ENCODE data around the gene NFIX. TPM values are rescaled to one million over a fixed set of nuclear protein-coding genes. Genes with fewer than 3 reads are reported as not detected.

The NFIX gene
- total and polyA plus RNA-seq, 2 donors (not counting 1 experiment from before 2014, with no cell fraction given), result 0.69 to 5.6 TPM

- Mint-ChIP-seq H3K4me3 (no peak overlapping the region), H3K4me1 (no peaks in the 10 kb centered on the region), H3K27ac (no peak overlapping the region), H3K9me3 (ENCODE audit: insufficient read depth) (no peaks in the 10 kb centered on the region), H3K27me3 (peaks cover 3% of the 10 kb centered on the region)
- Histone ChIP-seq H3K36me3 (replicated peaks in 1 of 2; ENCODE audit: control extremely low read depth in 1 of 2, control insufficient read depth in 1 of 2, extremely low read depth in 1 of 2, insufficient read depth in 2 of 2, low read length in 1 of 2) (no peaks in the 10 kb centered on the region), H3K27me3 (replicated peaks in 1 of 4; ENCODE audit: control extremely low read depth in 1 of 4, control insufficient read depth in 3 of 4, insufficient read depth in 4 of 4, low read length in 3 of 4) (no peaks in the 10 kb centered on the region), H4K20me1 (ENCODE audit: control insufficient read depth, insufficient read depth, low read length, poor library complexity, severe bottlenecking) (no peaks in the 10 kb centered on the region), H3K79me2 (ENCODE audit: control insufficient read depth, insufficient read depth, low read length) (no peaks in the 10 kb centered on the region), H3K27ac (ENCODE audit: low read length in 2 of 2) (no peak overlapping the region), H3K9me3 (ENCODE audit: control extremely low read depth in 1 of 3, control insufficient read depth in 2 of 3, insufficient read depth in 1 of 3, low read length in 2 of 3) (no peaks in the 10 kb centered on the region), H2AFZ (ENCODE audit: insufficient read depth, low read depth, low read length, poor library complexity, severe bottlenecking) (no peak overlapping the region), H3K4me1 (ENCODE audit: control insufficient read depth in 2 of 2, insufficient read depth in 2 of 2, low read length in 2 of 2) (no peaks in the 10 kb centered on the region), H3K4me2 (replicated peaks; ENCODE audit: low read depth, low read length, poor library complexity, severe bottlenecking) (no peak overlapping the region), H3K9ac (ENCODE audit: low read length) (no peak overlapping the region), H3K4me3 (ENCODE audit: control extremely low read depth in 1 of 5, extremely low read depth in 1 of 5, insufficient read depth in 1 of 5, low read depth in 2 of 5, low read length in 4 of 5) (no peak overlapping the region)
- POLR2A ChIA-PET, result no interaction called here
- no peak for DNase-seq
- 90% methylated on average over 9 of the region's 10 CpGs for WGBS (ENCODE audit: insufficient coverage)
- no peak for ATAC-seq (ENCODE audit: low read depth)
- CTCF ChIA-PET, result interaction anchor here (1.4 to 2.0 kb wide), 3 partner anchors 15 to 101 kb away, joined by 3 to 12 read pairs (median 6); no protein-coding TSS in a partner anchor
- intact Hi-C loops (cut with micrococcal nuclease), result no loop called here
- no peak for TF ChIP-seq CTCF (IDR thresholded peaks at IDR 0.05)
- TF ChIP-seq EZH2 (IDR thresholded peaks at IDR 0.05; ENCODE audit: borderline replicate concordance, insufficient read depth, low read depth, low read length, poor library complexity, severe bottlenecking), result no peak
Observed at GRCh38 chr19:13078381-13078780, 83.1 kb downstream of the NFIX start.

- Mint-ChIP-seq H3K9me3 (ENCODE audit: insufficient read depth) (no peaks in the 10 kb centered on the region), H3K4me3 (no peak overlapping the region), H3K27me3 (peaks cover 3% of the 10 kb centered on the region), H3K27ac (no peak overlapping the region), H3K4me1 (no peaks in the 10 kb centered on the region)
- Histone ChIP-seq H3K27ac (ENCODE audit: low read length in 2 of 2) (no peak overlapping the region), H3K9ac (ENCODE audit: low read length) (no peak overlapping the region), H3K9me3 (ENCODE audit: control extremely low read depth in 1 of 3, control insufficient read depth in 2 of 3, insufficient read depth in 1 of 3, low read length in 2 of 3) (no peaks in the 10 kb centered on the region), H3K4me3 (ENCODE audit: control extremely low read depth in 1 of 5, extremely low read depth in 1 of 5, insufficient read depth in 1 of 5, low read depth in 2 of 5, low read length in 4 of 5) (no peak overlapping the region), H3K36me3 (replicated peaks in 1 of 2; ENCODE audit: control extremely low read depth in 1 of 2, control insufficient read depth in 1 of 2, extremely low read depth in 1 of 2, insufficient read depth in 2 of 2, low read length in 1 of 2) (no peaks in the 10 kb centered on the region), H2AFZ (ENCODE audit: insufficient read depth, low read depth, low read length, poor library complexity, severe bottlenecking) (no peak overlapping the region), H3K27me3 (replicated peaks in 1 of 4; ENCODE audit: control extremely low read depth in 1 of 4, control insufficient read depth in 3 of 4, insufficient read depth in 4 of 4, low read length in 3 of 4) (no peaks in the 10 kb centered on the region), H3K79me2 (ENCODE audit: control insufficient read depth, insufficient read depth, low read length) (no peaks in the 10 kb centered on the region), H3K4me2 (replicated peaks; ENCODE audit: low read depth, low read length, poor library complexity, severe bottlenecking) (no peak overlapping the region), H3K4me1 (ENCODE audit: control insufficient read depth in 2 of 2, insufficient read depth in 2 of 2, low read length in 2 of 2) (no peaks in the 10 kb centered on the region), H4K20me1 (ENCODE audit: control insufficient read depth, insufficient read depth, low read length, poor library complexity, severe bottlenecking) (no peaks in the 10 kb centered on the region)
- intact Hi-C loops (cut with micrococcal nuclease), result no loop called here
- no peak for ATAC-seq (ENCODE audit: low read depth)
- no peak for DNase-seq
- ChIA-PET POLR2A (no interaction called here), CTCF (interaction anchor here (0.6 to 2.0 kb wide), 3 partner anchors 18 to 102 kb away, joined by 3 to 12 read pairs (median 6); no protein-coding TSS in a partner anchor)
- 67% methylated on average over 11 of the region's 12 CpGs for WGBS (ENCODE audit: insufficient coverage)
- no peak for TF ChIP-seq CTCF (IDR thresholded peaks at IDR 0.05)
- TF ChIP-seq EZH2 (IDR thresholded peaks at IDR 0.05; ENCODE audit: borderline replicate concordance, insufficient read depth, low read depth, low read length, poor library complexity, severe bottlenecking), result no peak
Observed at GRCh38 chr19:13078897-13079541, 83.7 kb downstream of the NFIX start.
